ENCODE measurements around the gene VAV2.
"Not testable (repeated sequence)": the region's sequence is repeated elsewhere in the genome, so short reads cannot be mapped to it uniquely, and the experiment has no call there.

VAV2 gene

GRCh38 chr9:133990366-133991213 lies 1.5 kb downstream of the VAV2 start (continued):
- TF ChIP-seq GLIS3 (CRISPR knock-in tag; IDR thresholded peaks at IDR 0.05) (no peak), PPARA (CRISPR knock-in tag; IDR thresholded peaks at IDR 0.05; ENCODE audit: borderline replicate concordance) (no peak), BACH2 (CRISPR knock-in tag; IDR thresholded peaks at IDR 0.05; ENCODE audit: borderline replicate concordance) (no peak)

DNA sequence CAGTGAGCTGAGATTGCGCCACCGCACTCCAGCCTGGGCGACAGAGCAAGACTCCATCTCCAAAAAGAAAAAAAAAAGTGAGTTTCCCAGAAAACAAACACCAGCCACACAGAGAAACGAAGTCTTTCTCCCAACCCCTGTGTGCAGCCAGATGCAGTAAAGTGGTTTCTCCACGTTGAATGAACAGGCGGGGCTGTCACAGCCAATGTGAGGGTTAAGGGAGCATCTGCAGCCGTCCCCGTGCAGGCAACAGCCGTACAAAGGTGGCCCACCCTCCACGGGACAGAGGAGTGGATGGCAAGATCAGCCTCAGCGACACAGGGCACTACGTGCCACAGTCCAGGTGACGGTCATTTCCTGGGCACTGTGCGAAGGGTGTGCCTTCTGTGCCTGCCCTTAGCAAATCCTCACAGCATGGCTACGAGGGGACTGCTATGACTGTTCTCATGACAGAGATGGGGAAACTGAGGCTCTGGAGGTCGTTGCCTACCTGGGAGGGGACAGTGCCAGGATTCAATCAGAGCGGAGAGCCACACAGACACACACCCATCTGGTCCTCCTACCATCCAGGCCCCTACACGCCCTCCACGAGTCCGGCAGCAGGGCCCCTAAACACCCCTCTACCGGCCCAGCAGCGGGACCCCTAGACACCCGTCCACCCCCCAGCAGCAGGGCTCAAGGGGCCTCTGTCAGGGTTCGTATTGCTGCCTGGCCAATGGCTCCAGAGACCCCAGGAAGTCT lies 2.3 kb downstream of the VAV2 start:
- no peak for ATAC-seq
- no peak for TF ChIP-seq ESRRG (CRISPR knock-in tag; IDR thresholded peaks at IDR 0.05)
- TF ChIP-seq ZNF8 (CRISPR knock-in tag; IDR thresholded peaks at IDR 0.05) = no peak
- TF ChIP-seq RARB (CRISPR knock-in tag; IDR thresholded peaks at IDR 0.05) = no peak

GRCh38 chr9:133988771-133989170 lies 3.4 kb downstream of the VAV2 start:
- not testable (repeated sequence) for ATAC-seq

- no peak for ATAC-seq
- TF ChIP-seq GLIS3 (CRISPR knock-in tag; IDR thresholded peaks at IDR 0.05) (no peak), BACH2 (CRISPR knock-in tag; IDR thresholded peaks at IDR 0.05; ENCODE audit: borderline replicate concordance) (no peak), RARB (CRISPR knock-in tag; IDR thresholded peaks at IDR 0.05) (no peak), ZNF8 (CRISPR knock-in tag; IDR thresholded peaks at IDR 0.05) (no peak)
Measured at GRCh38 chr9:133987946-133988665, 4.0 kb downstream of the VAV2 start.

DNA sequence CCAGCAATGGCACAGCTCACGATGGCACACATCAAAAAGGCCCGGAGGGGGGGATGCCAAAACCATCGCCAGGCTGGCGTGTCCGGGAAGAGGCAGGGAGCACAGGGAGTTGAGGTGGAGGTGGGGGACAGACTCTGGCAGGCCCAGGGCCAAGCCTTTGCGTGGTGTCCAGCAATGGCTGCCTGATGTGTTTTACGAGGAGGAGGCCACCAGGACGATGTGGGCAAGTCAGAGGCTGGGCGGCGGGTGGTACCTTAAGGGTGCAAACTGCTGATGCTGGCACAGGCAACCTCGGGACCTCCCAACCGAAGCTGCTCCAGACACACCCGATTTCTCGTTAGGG lies 4.7 kb downstream of the VAV2 start:
- no peak for ATAC-seq
- TF ChIP-seq ZNF70 (CRISPR knock-in tag; IDR thresholded peaks at IDR 0.05) (no peak), BACH2 (CRISPR knock-in tag; IDR thresholded peaks at IDR 0.05; ENCODE audit: borderline replicate concordance) (no peak), PPARA (CRISPR knock-in tag; IDR thresholded peaks at IDR 0.05; ENCODE audit: borderline replicate concordance) (no peak), CSDC2 (CRISPR knock-in tag; IDR thresholded peaks at IDR 0.05) (no peak), OSR1 (CRISPR knock-in tag; IDR thresholded peaks at IDR 0.05) (no peak), ZNF8 (CRISPR knock-in tag; IDR thresholded peaks at IDR 0.05) (no peak), ZC3H10 (CRISPR knock-in tag; IDR thresholded peaks at IDR 0.05) (no peak), SNAI2 (CRISPR knock-in tag; IDR thresholded peaks at IDR 0.05) (no peak), CSRNP3 (CRISPR knock-in tag; IDR thresholded peaks at IDR 0.05) (no peak)

- ATAC-seq = no peak
- TF ChIP-seq GLIS3 (CRISPR knock-in tag; IDR thresholded peaks at IDR 0.05) = no peak
- TF ChIP-seq ZNF70 (CRISPR knock-in tag; IDR thresholded peaks at IDR 0.05) = no peak
- no peak for TF ChIP-seq PATZ1 (CRISPR knock-in tag; IDR thresholded peaks at IDR 0.05; ENCODE audit: borderline replicate concordance)
- no peak for TF ChIP-seq ZC3H10 (CRISPR knock-in tag; IDR thresholded peaks at IDR 0.05)
- no peak for TF ChIP-seq TCF4 (CRISPR knock-in tag; IDR thresholded peaks at IDR 0.05; ENCODE audit: borderline replicate concordance)
- no peak for TF ChIP-seq ZFP3 (CRISPR knock-in tag; IDR thresholded peaks at IDR 0.05)
- no peak for TF ChIP-seq CSRNP3 (CRISPR knock-in tag; IDR thresholded peaks at IDR 0.05)
- TF ChIP-seq ISL1 (CRISPR knock-in tag; IDR thresholded peaks at IDR 0.05) = no peak
- TF ChIP-seq ZNF8 (CRISPR knock-in tag; IDR thresholded peaks at IDR 0.05) = no peak
Measured at GRCh38 chr9:133986774-133987445, 5.2 kb downstream of the VAV2 start.
